Prostate gland (tissue), 2 donors: Measurements from ENCODE around the gene DTWD2.

ENCODE experiments used
- POLR2A ChIP-seq: fragments of 450-650 bp; IDR thresholded peaks from one replicate; pipeline ENCODE4 v1.6.1; 2016; ENCODE audit warnings: antibody characterized with exemption, mild to moderate bottlenecking
- TF ChIP-seq, protein P1 (sequence below), 4 experiments: fragments of 200-600 bp in 2 of 4; fragments of 450-650 bp in 2 of 4; sonication (generic) in 2 of 4; IDR thresholded peaks; 1 replicate in 3 of 4; 2 replicates in 1 of 4; pipeline ENCODE4 v1.5.1; 2016 to 2019; ENCODE audit warnings: antibody characterized with exemption in 4 of 4, mild to moderate bottlenecking in 2 of 4, moderate library complexity in 2 of 4

DNA sequence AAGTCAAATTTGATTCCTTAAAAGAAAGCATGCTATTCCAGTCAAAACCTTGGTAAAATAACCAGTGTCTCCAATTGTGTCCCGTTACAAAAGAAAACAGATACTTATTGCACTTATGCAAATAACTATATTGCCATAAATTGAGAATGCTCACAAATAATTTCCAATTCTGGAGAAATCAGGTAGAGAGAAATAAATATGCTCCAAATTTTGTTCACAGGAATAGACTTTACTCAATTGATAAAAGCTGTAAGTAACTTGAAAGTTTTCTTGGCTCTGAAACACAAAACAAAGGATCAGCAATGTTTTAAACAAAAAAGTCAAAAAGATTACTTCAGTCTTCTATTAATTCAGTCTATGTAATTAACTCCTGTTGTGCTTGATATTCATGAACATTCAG lies 7.8 kb upstream of the DTWD2 start:
- TF ChIP-seq, protein P1, sequence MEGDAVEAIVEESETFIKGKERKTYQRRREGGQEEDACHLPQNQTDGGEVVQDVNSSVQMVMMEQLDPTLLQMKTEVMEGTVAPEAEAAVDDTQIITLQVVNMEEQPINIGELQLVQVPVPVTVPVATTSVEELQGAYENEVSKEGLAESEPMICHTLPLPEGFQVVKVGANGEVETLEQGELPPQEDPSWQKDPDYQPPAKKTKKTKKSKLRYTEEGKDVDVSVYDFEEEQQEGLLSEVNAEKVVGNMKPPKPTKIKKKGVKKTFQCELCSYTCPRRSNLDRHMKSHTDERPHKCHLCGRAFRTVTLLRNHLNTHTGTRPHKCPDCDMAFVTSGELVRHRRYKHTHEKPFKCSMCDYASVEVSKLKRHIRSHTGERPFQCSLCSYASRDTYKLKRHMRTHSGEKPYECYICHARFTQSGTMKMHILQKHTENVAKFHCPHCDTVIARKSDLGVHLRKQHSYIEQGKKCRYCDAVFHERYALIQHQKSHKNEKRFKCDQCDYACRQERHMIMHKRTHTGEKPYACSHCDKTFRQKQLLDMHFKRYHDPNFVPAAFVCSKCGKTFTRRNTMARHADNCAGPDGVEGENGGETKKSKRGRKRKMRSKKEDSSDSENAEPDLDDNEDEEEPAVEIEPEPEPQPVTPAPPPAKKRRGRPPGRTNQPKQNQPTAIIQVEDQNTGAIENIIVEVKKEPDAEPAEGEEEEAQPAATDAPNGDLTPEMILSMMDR (IDR thresholded peaks at IDR 0.05) = no peak
- TF ChIP-seq POLR2A = no peak
